Measurements from ENCODE around the gene STK38L.

STK38L gene

DNA sequence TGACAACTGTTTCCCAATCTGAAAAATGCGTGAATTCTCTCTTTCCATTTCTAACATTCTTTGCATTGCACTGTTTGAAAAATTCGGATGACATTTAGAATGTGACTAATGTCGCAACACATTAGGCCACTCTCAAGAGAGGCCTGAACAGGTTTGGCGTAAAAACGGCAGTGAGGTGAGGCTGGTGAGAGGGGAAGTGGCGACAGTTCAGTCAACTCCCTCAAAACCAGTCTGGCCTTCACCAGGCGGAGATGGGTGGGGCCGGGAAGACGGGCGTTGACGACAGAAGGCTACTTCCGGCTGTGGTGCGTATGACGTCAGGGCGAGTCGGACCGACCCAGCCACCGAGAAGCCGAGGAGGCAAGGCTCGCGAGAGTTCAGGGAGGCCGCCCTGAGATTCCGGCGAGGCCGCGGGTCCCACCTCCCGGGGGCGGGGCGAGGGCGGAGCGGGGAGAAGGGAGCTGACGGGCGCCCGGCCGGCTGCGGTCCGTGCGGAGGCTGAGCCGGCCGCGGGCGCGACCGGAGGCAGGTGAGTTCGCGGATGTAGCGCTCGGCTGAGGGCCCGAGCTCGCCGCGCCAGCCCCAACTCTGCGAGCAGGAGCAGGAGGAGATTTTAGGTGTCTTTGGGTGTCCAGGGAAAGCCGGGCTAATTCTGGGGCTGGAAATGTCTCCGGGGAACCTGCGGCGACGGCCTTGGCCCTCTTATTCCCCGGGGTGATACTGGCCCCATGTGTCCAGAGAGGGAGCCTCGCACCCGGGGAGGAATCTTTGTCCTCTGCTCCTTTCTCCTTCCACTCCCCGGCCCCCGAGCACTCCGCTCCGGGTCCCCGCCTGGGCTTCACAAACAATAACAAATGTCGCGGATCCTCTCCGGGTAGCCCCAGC is at the start of gene STK38L:
STK38L (plus strand) TSS at position 483 of the 885 bp plus-strand sequence. CDS start 53,435 bp downstream, outside the sequence.
- DNase-seq = peak; percentile 98

- DNase-seq = no peak
These were observed 49.4 kb upstream of the STK38L start for GRCh38 chr12:27194644-27195043.

- DNase-seq = no peak
These were observed 46.0 kb upstream of the STK38L start for GRCh38 chr12:27198036-27198435.

DNA sequence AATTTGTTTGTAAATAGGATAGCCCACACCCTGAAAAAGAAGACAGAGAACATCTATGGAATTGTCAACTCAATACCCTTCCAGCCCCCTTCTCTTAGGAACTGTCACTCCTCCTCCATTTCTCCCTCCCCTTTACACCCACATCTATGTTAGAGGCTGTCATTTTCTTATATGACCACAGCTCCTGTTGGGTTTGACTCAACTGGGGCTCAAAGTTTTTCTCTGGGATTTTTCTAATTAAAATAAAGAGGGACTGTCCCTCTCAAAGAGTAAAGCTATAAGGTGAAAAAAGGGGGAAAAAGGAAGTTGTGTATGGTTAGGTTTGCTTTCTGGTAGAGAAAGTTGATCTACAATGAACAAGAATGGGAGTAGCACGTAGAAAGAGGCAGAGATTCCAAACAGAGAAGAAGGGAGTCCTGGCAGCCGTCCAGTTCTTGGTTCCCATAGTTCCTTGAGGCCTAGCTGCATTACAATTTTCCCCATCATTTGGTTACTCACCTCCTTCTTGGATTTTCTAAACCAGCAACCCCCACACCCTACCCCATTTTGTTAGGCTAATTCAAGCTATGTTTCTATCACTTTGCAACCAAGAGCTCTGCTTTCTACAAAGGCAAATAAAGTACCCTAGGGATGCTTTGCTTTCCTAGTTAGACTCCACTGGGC is 44.3 kb upstream of the STK38L start:
- no peak for DNase-seq

DNA sequence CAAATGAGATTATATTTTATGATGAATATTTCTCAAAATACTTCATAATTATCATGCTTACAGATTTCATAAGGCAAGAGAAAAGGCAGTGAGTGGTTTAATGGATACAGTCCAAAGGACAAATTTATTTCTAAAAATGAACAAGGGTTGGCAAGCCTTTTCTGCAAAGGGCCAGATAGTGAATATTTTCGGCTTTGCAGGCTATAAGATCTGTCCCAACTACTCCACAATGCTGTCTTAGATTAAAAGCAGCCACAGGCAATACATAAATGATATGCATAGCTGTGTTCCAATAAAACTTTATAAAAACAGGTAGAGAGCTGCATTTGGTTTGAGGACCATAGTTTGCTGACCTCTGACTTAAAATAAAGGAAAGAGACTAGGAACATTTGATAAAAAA is 42.9 kb upstream of the STK38L start:
- no peak for DNase-seq

DNA sequence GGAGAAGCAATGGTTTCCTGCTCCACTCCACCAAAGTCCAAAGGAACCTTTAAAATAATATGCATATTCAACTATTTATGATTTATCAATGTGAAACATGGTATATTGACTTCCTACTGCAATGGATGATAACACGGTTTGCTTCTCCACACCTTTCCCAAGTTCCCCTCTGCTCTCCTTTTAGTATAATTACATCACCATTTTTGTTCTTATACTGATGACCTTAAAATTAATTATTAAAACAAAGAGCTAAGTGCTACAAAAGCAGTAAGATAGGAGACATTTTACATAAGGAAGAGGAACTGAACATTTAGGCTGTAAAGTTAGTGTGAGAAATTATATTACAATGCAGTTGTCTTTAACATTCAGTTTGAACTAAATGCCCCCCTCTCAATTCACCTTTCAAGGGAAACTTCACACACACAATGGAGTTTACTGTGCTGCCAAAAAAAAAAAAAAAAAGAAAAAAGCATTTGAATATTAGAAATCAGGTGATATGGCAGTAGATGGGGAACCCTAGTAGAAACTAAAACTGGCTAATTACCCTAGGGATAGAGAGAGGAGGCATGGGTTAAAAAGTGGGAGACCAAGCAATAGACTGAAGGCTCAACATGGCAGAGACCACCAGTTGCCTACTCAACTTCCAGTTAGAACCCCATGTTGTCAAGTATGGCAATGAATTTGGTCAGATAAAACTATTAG is 37.1 kb upstream of the STK38L start:
- DNase-seq = no peak

DNA sequence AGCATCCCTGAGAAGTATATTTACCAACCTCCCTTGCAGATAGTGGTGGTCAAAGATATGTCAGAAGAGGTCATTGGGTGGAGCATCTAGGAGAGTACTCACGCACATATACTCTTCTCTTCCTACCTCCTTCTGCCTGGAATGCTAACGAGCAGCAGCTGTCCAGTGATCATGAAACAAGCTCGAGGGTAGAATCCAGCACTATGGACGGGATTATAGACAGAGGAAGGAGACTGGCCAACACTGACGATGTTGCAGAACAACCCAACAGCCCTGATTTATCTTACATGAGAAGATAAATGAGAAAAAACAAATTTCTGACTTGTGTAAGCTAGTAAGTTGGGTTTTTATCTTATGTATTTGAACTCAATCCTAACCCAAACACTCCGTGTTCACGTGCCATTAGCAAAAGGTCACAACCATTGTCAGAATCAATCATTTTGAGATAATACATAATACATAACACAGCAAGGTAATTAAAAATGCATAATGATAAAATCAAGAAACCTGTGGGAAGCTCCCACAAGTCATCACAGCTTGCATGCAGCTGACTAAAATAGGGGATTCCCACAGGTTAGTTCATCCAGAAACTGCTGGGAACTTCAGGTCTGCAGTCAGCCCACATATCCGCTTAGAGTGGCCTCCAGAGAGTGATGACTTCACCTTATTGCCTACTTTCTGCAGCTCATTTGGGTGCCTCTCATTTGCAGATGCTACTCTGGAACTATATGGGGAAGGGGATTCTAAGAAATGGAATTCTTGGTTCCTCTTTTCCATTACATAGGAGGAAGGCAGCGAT is 36.3 kb upstream of the STK38L start:
- peak; percentile 3 for DNase-seq

DNA sequence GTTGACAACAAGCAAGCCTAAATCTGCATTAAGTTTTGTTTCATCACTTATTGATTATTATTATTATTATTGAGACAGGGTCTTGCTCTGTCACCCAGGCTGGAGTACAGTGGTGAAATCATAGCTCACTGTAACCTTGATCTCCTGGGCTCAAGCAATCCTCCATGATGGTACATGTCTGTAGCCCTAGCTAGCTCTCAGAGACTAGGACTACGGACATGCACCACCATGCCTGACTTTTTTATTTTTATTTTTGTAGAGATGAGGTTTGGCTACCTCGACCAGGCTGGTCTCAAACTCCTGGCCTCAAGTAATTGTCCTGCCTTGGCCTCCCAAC is 35.7 kb upstream of the STK38L start:
- no peak for DNase-seq

DNA sequence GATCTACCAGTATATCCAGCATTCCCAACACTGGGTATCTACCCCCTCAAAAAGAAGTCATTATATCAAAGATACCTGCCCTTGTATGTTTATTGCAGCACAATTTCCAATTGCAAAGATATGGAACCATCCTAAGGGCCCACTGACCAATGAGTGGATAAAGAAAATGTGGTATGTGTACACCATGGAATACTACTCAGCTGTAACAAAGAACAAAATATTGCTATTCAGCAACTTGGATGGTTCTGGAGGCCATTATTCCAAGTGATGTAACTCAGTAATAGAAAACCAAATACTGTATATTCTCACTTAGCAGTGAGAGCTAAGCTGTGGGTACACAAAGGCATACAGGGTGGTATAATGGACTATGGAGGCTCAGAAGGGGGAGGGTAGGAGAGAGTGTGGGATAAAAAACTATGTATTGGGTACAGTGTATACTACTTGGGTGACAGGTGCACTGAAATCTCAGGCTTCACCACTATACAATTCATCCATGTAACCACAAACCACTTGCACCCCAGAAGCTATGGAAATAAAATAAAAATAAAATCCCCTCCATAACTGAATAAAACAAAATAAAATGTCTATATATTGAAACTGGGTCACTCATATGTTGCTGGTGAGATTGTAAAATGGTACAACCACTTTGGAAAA is 34.7 kb upstream of the STK38L start:
- DNase-seq = no peak

DNA sequence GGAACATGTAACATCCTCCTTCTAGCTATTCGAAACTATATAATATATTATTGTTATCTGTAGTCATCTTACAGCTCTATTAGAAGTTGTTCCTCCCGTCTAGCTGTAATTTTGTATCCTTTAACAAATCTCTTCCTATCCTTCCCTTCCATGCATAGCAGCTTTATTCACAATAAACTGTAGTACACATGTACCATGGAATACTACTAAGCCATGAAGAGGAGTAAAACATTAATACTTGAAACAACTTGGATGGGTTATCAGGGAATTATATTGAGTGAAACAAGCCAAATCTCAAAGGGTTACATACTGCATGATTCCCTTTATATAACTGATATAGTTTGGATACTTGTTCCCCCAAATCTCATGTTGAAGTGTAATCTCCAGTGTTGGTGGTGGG is 33.9 kb upstream of the STK38L start:
- no peak for DNase-seq

DNA sequence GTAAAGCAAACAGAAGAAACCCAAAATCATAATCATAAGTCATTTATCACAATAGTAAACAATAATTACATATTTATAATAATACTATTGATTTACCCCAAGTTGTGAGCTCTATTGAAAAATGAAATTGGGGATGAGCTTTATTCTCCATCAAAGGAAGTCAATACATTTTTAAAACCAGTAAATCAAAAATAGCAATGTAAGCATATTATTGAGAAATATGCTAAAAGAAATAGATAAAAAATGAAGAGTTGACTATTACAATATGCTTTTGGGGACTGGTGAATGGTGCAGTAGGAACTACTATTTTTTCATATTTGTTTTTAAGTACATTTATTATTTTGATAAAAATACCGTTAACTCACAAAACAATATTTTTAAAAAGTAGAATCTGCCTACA is 31.2 kb upstream of the STK38L start:
- DNase-seq = no peak

GRCh38 chr12:27213304-27213703 is 30.8 kb upstream of the STK38L start:
- no peak for DNase-seq

DNA sequence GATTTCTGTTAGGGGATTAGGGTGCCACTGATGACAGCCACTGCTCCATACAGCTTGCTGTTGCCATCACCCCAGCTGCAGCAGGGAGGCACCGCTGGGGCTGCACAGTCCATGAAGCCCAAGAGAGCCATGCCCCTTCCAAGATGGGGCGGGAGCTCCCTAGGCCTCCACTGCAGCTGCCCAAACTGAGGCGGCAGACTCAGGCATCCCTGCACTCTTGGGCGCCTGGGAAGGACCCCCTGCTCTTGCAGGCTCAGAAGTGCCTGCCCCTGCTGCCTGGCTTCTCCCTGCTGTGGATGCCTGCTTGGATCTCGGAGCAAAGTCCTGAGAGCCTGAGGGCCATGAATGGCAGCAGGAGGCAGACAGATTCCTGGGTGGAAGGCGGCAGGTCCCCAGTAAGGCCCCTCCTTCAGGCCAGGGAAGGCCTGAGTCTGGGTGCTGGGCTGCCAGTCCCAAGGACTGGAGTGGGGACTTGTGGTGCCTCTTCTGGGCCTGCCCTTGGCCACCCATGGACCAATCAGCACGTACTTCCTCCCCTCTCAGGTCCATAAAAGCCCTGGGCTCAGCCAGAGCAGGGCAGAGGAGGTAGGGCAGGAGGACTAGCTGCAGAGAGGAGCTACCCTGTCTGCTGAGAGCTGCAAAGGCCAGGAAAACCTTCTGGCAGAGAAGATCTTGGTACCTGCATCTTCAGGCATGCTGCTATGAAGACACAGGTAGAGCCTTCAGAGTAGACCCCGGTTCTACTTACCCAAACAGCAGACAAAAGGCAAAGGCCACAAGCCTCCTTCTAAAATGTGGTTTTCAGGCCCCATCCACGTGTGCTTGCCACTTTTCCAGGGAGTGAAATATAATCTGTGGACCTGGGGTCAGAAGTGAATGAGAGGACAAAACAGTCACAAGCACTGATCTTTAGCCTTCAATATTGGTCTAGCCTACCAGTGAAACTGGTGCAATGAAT is 30.0 kb upstream of the STK38L start:
- DNase-seq = no peak

- DNase-seq = no peak
These were observed 26.5 kb upstream of the STK38L start for GRCh38 chr12:27217590-27217989.

- DNase-seq = no peak
These were observed 24.4 kb upstream of the STK38L start for GRCh38 chr12:27219693-27220054.

GRCh38 chr12:27220055-27220987 is 23.8 kb upstream of the STK38L start:
- DNase-seq = no peak

- no peak for DNase-seq
These were observed 23.1 kb upstream of the STK38L start for GRCh38 chr12:27220988-27221345.

DNA sequence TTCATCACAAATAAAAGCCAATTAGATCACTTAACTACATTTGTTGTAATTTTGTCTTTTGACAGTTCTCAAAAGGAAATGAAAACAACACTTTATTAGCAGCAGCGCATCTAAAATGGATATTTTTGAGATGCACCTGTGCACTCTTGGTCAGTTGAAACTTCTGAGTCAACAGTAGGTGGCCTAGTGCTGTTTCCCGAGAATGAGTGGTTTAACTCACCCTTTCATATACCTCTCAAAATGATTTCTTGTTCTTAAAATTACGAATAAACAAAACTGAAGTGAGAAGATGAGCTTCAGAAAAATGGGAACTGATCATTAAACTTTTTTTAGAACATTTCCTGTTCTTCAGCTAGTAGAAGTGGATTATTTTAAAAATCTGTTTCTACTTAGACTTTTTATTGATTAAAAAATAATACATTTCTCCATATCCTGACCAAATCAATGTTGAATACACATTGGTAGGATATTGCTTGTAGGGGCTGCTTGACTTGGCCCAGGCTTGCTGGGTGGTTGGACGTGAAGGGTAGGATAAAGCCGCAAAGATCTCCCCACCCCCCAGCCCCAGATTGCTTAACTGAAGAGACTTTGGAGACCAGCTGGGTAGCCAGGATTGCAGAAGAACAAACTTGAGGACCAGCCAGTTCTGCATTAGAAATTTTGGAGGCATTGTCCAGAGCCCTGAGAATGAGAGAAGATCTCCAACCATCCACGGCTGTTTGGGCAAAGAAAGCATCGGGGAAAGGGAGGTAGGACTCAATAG is 22.3 kb upstream of the STK38L start:
- no peak for DNase-seq

DNA sequence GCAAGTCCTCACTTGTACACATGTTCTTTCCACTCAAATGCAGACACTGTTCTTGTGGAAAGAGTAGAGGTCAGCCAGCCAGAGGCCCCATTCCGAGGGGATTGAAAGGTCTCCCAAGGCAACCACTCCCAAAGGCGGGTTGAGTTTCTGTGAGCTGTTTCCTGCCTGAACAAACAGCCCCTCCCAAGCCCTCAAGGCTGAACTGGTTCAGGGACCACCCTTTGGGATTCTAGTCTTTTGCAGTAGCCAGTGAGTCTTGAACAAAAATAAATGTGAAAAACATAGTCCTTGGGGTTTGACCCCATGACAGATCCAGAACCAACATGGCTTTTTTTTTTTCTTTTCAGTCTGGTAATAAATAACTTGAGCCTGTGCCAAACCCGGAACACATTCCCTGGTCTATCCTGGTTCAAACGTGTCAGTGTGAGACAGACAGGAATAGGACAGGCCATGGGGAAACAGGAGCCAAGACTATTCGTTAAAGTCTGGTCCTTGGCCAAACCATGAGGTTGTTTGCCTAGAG is 17.6 kb upstream of the STK38L start:
- peak; percentile 24 for DNase-seq
